ENCODE measurements around the gene GATM. TPM values are rescaled to one million over a fixed set of nuclear protein-coding genes. Genes with fewer than 3 reads are reported as not detected.

The GATM gene
- total RNA-seq, 1 experiment from 2014 or later = 9.5 TPM

GRCh38 chr15:45326741-45327140 lies 51.6 kb downstream of the GATM start:
- BruUV-seq (replicated peaks) = no TSS peak
- ChIA-PET CTCF (interaction anchor here (0.6 kb wide), 1 partner anchor 783 kb away, joined by 4 read pairs; no protein-coding TSS in a partner anchor), POLR2A (ENCODE audit: low non-redundant PET) (no interaction called here)
- peak; percentile 21 for DNase-seq (ENCODE audit: low spot score)
- TF ChIP-seq EZH2 (IDR thresholded peaks at IDR 0.05; ENCODE audit: borderline replicate concordance, low read depth, low read length, poor library complexity, severe bottlenecking) (no peak), CTCF (conservative IDR thresholded peaks at IDR 0.05; ENCODE audit: low read depth, low read length) (no peak)
- Histone ChIP-seq H3K27me3 (replicated peaks; ENCODE audit: insufficient read depth, low read depth, low read length, poor library complexity) (no peaks in the 10 kb centered on the region), H3K4me1 (ENCODE audit: insufficient read depth, low read length, poor library complexity, severe bottlenecking) (no peaks in the 10 kb centered on the region), H3K36me3 (ENCODE audit: insufficient read depth, low read length, poor library complexity, severe bottlenecking) (no peaks in the 10 kb centered on the region), H3K27ac (ENCODE audit: low read depth, low read length, poor library complexity, severe bottlenecking) (no peak overlapping the region), H3K4me3 (ENCODE audit: low read depth, low read length, poor library complexity, severe bottlenecking) (no peak overlapping the region), H3K9me3 (ENCODE audit: low read depth, low read length, poor library complexity, severe bottlenecking) (no peaks in the 10 kb centered on the region)
- intact Hi-C loops (cut with micrococcal nuclease; ENCODE audit: unreplicated experiment) = no loop called here

- Histone ChIP-seq H3K9me3 (ENCODE audit: low read depth, low read length, poor library complexity, severe bottlenecking) (no peaks in the 10 kb centered on the region), H3K36me3 (ENCODE audit: insufficient read depth, low read length, poor library complexity, severe bottlenecking) (no peaks in the 10 kb centered on the region), H3K4me1 (ENCODE audit: insufficient read depth, low read length, poor library complexity, severe bottlenecking) (no peaks in the 10 kb centered on the region), H3K27me3 (replicated peaks; ENCODE audit: insufficient read depth, low read depth, low read length, poor library complexity) (no peaks in the 10 kb centered on the region), H3K4me3 (ENCODE audit: low read depth, low read length, poor library complexity, severe bottlenecking) (no peak overlapping the region), H3K27ac (ENCODE audit: low read depth, low read length, poor library complexity, severe bottlenecking) (no peak overlapping the region)
- DNase-seq (ENCODE audit: low spot score) = no peak
- BruUV-seq (replicated peaks) = no TSS peak
- no peak for TF ChIP-seq CTCF (conservative IDR thresholded peaks at IDR 0.05; ENCODE audit: low read depth, low read length)
- ChIA-PET CTCF (no interaction called here), POLR2A (ENCODE audit: low non-redundant PET) (no interaction called here)
- intact Hi-C loops (cut with micrococcal nuclease; ENCODE audit: unreplicated experiment) = no loop called here
Measured at GRCh38 chr15:45326280-45326679, 52.1 kb downstream of the GATM start.

GRCh38 chr15:45320581-45321205 lies 57.7 kb downstream of the GATM start:
- TF ChIP-seq EZH2 (IDR thresholded peaks at IDR 0.05; ENCODE audit: borderline replicate concordance, low read depth, low read length, poor library complexity, severe bottlenecking) (no peak), CTCF (conservative IDR thresholded peaks at IDR 0.05; ENCODE audit: low read depth, low read length) (no peak)
- Histone ChIP-seq H3K4me1 (ENCODE audit: insufficient read depth, low read length, poor library complexity, severe bottlenecking) (no peaks in the 10 kb centered on the region), H3K9me3 (ENCODE audit: low read depth, low read length, poor library complexity, severe bottlenecking) (no peaks in the 10 kb centered on the region), H3K4me3 (ENCODE audit: low read depth, low read length, poor library complexity, severe bottlenecking) (no peak overlapping the region), H3K27ac (ENCODE audit: low read depth, low read length, poor library complexity, severe bottlenecking) (no peak overlapping the region), H3K27me3 (replicated peaks; ENCODE audit: insufficient read depth, low read depth, low read length, poor library complexity) (no peaks in the 10 kb centered on the region), H3K36me3 (ENCODE audit: insufficient read depth, low read length, poor library complexity, severe bottlenecking) (no peaks in the 10 kb centered on the region)
- ChIA-PET POLR2A (ENCODE audit: low non-redundant PET) (no interaction called here), CTCF (no interaction called here)
- intact Hi-C loops (cut with micrococcal nuclease; ENCODE audit: unreplicated experiment) = no loop called here
- no peak for DNase-seq (ENCODE audit: low spot score)
- no TSS peak for BruUV-seq (replicated peaks)
